Ishikawa (cell line): ENCODE measurements around the gene FGF8.

Experiments
- CEBPB ChIP-seq: IDR thresholded peaks from 2 replicates; pipeline ENCODE4 v1.6.1; 2012
- CREB1 ChIP-seq: IDR thresholded peaks from 2 replicates; pipeline ENCODE4 v1.6.1; 2012; ENCODE audit warnings: low read depth
- EGR1 ChIP-seq: IDR thresholded peaks from 2 replicates; pipeline ENCODE4 v1.6.1; 2012
- EP300 ChIP-seq: IDR thresholded peaks from 2 replicates; pipeline ENCODE4 v1.6.1; 2012; ENCODE audit warnings: borderline replicate concordance
- FOXM1 ChIP-seq: IDR thresholded peaks from 2 replicates; pipeline ENCODE4 v1.6.1; 2012; ENCODE audit warnings: low read depth, borderline replicate concordance
- MAX ChIP-seq: IDR thresholded peaks from 2 replicates; pipeline ENCODE4 v1.6.1; 2012
- NFIC ChIP-seq: IDR thresholded peaks from 2 replicates; pipeline ENCODE4 v1.6.1; 2012
- RAD21 ChIP-seq: IDR thresholded peaks from 2 replicates; pipeline ENCODE4 v1.6.1; 2012; ENCODE audit warnings: low read depth
- REST ChIP-seq: IDR thresholded peaks from 2 replicates; pipeline ENCODE4 v1.6.1; 2012; ENCODE audit warnings: low read depth, mild to moderate bottlenecking
- TAF1 ChIP-seq: IDR thresholded peaks from 2 replicates; pipeline ENCODE4 v1.6.1; 2012; ENCODE audit warnings: low read depth, mild to moderate bottlenecking
- TCF12 ChIP-seq: IDR thresholded peaks from 2 replicates; pipeline ENCODE4 v1.6.1; 2012; ENCODE audit warnings: low read depth
- TEAD4 ChIP-seq: IDR thresholded peaks from 2 replicates; pipeline ENCODE4 v1.6.1; 2012
- YY1 ChIP-seq: IDR thresholded peaks from 2 replicates; pipeline ENCODE4 v1.6.1; 2012; ENCODE audit warnings: low read depth
- ZBTB7A ChIP-seq: IDR thresholded peaks from 2 replicates; pipeline ENCODE4 v1.6.1; 2012; ENCODE audit warnings: low read depth
- TF ChIP-seq, protein P1 (sequence below): IDR thresholded peaks from 2 replicates; pipeline ENCODE4 v1.6.1; 2012

FGF8 gene

DNA sequence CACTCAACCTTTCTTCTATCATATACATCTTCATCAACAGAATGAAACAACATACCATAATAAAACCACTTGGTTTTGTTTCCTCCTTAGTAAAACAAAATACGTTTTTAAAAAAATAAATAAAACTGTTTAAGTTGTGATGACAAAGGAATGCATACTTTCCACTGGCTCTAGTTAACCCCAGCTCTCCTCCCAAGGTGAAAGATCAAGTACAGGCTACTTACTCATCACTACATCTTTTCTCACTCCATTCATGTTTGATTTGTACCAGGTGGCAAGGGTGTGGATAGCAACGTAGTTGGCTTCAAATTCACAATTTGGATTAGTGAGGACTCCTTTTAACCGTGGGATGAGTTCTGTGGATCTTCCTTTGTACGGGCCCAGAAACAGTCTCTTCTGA, 27.6 kb upstream of the FGF8 start:
- TF ChIP-seq, protein P1, sequence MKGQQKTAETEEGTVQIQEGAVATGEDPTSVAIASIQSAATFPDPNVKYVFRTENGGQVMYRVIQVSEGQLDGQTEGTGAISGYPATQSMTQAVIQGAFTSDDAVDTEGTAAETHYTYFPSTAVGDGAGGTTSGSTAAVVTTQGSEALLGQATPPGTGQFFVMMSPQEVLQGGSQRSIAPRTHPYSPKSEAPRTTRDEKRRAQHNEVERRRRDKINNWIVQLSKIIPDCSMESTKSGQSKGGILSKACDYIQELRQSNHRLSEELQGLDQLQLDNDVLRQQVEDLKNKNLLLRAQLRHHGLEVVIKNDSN = no peak
- TF ChIP-seq EP300 = no peak
- no peak for TF ChIP-seq REST
- no peak for TF ChIP-seq NFIC
- TF ChIP-seq CEBPB = no peak
- no peak for TF ChIP-seq ZBTB7A
- no peak for TF ChIP-seq RAD21
- no peak for TF ChIP-seq FOXM1
- TF ChIP-seq MAX = no peak
- TF ChIP-seq CREB1 = no peak
- no peak for TF ChIP-seq TCF12
- no peak for TF ChIP-seq YY1

- TF ChIP-seq TEAD4 (no peak), EGR1 (no peak), TCF12 (no peak), REST (no peak), RAD21 (no peak), MAX (no peak), ZBTB7A (no peak), EP300 (no peak), FOXM1 (no peak), NFIC (no peak), CREB1 (no peak), CEBPB (no peak), YY1 (no peak), TAF1 (no peak)
- TF ChIP-seq, protein P1 = no peak
These were observed 21.6 kb upstream of the FGF8 start for GRCh38 chr10:101797403-101798059.

- no peak for TF ChIP-seq CEBPB
- no peak for TF ChIP-seq MAX
- TF ChIP-seq FOXM1 = no peak
- no peak for TF ChIP-seq EGR1
- TF ChIP-seq TEAD4 = no peak
- TF ChIP-seq, protein P1 = no peak
- TF ChIP-seq RAD21 = no peak
- TF ChIP-seq TCF12 = no peak
- no peak for TF ChIP-seq YY1
- no peak for TF ChIP-seq EP300
- no peak for TF ChIP-seq TAF1
- TF ChIP-seq CREB1 = no peak
- no peak for TF ChIP-seq REST
- TF ChIP-seq ZBTB7A = no peak
- no peak for TF ChIP-seq NFIC
These were observed 17.6 kb upstream of the FGF8 start for GRCh38 chr10:101793526-101793925.

GRCh38 chr10:101789686-101790085, 13.8 kb upstream of the FGF8 start:
- no peak for TF ChIP-seq MAX
- no peak for TF ChIP-seq CEBPB
- TF ChIP-seq EP300 = no peak
- TF ChIP-seq TAF1 = no peak
- TF ChIP-seq FOXM1 = no peak
- TF ChIP-seq, protein P1 = no peak
- no peak for TF ChIP-seq REST
- no peak for TF ChIP-seq TCF12
- no peak for TF ChIP-seq EGR1
